Middle frontal gyrus (tissue), 1 donor: ENCODE measurements around the gene C22orf31.

Experiments
- DNase-seq: peaks from one replicate; pipeline ENCODE4 v3.0.0-alpha.2; 2015; ENCODE audit warnings: low spot score; ENCODE audit errors: extremely low spot score

C22orf31 gene

DNA sequence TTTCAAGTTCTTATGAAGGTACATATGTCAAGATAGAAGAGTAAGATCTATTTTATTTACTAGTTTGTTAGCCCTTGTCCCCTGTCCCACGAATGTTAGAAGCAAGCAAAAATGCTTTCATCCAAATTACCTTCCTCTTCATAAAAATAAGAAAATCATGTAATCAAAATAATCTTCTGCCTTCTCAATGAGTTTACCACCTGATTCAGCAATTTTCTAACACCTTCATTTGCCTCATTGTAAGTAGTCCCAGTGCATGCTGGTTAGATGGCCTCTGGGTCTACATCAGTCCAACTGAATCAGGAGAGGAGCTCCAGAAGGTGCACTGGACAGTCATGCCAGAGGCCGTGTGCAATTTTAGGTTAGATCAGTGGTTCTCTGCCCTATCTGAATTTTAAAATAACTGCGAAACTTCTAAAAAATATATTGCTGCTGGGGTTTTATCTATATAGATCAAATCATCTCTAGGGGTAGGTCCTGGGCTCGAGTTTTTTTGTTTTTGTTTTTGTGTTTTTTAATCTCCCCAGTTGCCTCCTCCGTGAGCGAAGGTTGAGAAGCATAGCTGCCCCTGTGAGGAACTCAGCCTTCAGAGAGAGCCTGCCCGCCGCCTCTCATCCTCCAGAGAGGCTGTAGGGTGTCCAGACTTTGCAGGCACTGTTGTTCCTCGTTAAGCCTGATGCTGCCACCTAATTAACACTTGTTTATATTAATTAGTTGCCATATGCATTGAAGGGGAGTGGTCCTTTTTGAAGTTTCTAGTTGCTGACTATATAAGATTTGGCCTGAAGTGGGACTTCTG is 32.2 kb downstream of the C22orf31 start:
- DNase-seq = no peak

DNA sequence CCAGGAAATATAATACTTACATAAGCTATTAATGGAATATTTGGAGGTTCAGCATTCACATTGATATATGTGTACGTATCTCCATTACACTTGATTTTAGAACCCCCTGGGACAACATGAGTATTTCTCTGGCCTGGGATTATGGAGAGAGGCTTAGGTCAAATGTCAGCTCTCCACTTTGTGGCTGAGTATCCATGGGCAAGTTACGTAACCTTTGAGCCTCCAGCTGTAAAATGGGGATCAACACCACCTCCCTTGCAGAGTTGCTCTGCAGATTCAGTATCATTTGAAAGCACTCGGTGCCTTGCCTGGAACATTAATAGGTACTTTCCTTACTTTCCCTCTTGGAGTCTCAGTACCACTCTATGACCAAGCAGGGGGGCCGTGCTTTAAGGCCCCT is 33.2 kb downstream of the C22orf31 start:
- no peak for DNase-seq

DNA sequence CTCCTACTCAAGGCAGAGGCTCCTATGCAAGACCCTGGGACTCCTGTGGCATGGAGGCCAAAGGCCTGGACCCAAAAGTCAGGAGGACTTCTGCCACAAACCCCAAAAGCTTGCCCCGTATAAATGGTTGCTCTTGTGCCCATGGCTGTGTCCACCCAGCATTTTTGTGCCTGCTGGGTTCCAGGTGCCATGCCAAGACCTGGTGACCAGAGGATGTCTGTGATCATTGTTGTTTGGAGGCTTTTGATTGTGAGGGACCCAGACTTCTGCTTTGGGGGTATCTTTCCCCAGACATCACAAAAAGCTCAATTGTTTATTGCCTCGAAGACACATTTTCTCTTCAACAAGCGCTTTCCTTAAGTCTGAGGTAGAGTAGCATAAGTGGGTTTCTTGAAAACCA is 35.1 kb downstream of the C22orf31 start:
- no peak for DNase-seq

DNA sequence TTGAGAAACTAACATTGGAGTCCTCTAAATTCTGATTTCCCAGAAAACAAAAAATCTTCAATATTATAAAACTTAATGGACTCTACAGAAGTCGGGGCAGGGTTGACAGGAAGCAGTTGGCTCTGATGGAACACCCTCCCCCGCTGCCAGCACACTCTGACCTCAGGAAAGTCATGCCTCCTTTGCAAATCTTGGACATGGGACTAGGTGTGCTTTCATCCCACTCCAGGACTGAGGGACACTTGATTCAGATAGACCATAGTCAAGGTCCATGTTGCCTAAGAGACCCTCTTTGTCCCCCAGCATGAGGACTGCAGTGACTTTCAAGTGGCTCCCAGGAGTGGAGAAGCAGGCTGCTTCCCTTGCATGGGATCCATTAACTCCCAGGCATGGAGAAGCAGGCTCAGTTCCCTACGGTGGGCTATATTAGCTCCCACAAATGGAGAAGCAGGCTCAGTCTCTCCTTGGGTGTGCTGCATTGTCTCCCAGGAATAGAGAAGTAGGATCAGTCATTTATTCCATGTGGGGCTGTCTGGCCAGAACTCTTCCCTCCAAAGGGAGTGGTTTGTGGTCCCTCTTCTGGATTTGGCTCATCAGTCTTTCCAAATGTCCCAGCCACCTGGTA is 38.3 kb downstream of the C22orf31 start:
- DNase-seq = no peak

DNA sequence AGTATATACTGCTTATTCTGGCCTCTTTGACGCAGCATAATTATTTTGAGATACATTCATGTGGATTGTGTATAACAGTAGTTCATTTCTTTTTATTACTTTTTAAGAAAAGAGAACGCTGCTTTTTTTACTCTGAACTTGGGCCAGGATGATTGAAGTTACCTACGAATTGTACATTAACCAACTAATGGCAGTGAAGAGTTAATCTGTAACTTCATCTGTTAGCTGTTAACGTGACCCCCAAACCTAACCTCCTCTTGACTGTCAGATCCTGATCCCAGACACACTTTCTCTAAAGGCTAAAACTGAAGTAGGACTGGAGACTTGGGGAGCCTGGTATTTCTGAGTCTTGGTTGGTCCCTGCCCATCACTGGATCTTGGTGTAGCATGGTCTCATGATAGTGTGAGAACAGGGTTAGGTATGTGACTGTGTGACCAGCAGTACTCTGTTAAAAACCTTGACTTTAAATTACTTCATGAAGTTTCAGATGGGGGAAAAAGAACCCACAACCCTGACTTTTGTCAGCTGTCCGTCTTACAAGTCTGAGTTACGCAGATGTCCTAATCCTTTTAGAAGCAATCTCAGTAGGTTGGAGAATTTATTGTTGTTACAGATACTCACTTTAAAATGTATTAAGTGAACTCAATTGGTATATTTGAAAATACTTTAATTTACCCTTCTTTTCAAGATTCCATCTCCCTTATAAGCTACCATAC is 39.4 kb downstream of the C22orf31 start:
- no peak for DNase-seq

DNA sequence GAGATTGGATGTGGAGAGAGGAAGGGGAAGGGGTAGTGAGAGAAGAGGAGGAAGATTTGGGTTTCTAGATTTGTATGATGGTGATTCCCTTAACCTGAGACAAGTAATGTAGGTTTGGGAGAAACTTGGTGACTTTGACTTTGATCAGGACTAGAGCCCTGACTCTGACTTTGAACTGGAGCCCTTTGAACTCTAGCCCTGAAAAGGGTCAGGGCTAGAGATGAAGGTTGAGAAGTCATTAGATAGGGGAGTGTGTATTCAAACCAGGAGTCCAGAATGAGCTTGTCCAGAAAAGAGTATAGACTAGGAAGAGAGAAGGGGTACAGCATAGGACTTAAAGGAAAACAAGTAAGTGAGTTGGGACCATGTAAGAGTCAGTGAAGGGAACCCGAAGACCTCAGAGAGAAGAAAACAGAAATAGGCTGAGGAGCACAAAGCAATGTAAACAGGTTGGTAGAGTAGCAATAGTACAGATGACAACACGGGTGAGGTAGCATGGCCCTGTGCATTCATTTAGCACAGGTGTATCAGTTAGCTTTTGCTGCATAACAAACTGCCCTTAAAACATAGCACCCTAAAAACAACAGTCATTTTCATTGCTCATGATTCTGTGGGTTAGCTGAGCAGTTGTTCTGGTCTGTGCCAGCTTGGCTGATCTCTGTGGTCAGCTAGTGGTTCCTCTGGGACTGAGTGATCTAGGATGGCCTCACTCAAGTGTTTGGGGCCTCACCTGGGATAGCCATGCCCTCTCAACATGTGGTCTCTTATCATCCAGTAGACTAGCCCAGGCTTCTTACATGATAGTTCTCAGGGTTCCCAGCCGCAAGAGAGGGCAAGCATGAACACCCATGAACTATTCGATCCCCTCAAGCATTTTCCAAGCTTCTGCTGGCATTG is 43.1 kb downstream of the C22orf31 start:
- no peak for DNase-seq

DNA sequence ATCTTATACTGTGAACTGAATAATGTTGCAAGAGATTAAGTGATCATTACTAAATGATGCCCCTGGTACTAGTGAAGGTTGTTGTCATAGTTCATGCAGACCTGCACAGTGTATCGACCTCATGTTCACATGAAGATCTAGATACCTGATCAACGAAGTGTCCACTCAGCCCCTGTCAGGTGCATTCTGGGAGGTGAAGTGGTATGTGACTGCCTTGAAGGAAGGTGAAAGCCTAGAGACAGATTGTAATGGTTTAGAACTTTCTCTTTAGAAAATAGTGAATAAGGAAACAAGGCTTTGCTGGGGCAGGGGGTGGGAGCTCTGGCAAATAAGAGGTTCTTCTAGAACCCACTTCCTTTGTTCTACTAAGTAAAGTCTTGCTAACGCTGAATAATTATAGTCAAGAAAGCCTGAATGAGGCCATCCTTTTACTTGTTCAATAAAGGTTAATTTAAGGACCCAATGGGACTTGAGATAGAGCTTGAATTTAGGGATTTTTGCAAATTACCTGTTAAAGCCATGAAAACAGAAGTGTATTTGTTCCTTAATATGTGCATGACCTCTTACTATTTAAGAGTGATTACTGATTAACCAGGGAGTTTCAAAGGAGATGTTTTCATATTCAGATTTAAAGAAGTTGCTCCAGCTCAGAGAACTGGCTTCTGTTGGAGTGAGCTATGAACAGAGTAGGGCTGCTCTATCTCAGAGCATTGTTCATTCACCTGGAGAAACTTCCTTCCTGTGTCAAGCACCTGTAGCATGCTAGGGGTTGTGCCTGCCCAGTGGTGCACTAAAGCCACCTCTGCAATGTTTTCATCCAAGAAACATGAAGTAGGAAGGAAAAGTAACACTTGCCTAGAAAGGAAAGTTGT is 45.3 kb downstream of the C22orf31 start:
- no peak for DNase-seq

DNA sequence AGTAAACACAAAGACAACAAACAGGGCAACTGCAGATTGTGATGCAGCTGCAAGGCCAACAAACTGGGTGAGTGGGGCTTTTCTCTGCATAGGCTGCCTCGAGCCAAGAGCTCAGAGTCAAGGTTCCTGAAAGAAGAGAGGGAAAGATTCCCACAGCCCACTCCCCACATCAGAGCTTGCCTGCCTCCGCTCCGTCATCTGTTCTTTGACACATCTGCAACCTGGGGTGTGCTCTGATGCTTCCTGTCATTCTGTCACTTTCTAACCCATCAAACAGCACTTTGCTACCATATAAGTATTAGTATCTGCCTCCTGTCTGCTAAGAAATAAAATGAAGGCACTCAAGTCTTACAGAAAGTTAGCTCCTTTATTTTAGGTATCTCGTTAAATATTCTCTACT is 46.9 kb downstream of the C22orf31 start:
- no peak for DNase-seq

DNA sequence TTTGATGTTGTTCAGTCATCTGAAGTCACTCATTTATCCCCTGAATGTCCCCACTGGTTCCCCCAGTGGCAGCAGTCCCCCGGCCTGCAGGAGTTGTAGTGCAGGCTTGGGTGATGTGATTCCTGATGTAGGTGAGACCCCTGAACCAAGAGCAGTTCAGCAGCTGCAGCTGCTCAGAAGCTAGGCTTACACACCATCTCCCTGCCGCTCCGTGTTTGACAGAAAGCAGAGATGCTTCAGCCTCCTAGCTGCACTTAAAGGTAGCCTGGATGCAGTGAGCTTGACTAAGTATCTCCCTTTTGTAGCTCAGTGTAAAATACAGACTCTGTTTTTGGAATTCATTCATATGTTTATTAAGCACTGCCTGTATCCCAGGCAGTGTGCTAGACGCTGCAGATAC is 47.3 kb downstream of the C22orf31 start:
- DNase-seq = no peak

DNA sequence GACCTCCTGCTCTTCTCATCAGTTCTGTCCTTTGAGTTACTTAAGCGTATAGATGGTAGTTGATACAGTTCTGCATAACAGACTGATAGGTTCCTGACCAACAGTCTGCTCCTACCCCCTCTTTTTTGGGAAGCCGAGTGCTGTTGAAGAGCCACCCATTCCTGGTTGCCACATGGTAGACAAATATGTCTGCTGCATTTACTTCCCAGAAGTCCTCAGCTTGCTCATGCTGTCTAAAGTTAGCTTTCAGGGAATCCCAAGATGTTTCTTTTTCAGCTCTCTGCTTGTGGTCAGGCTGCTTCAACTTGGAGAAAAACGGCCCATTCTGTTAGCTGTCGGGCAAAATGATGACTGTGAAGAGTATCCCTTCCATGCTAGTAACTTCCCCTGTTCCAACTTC is 48.7 kb downstream of the C22orf31 start:
- DNase-seq = no peak

DNA sequence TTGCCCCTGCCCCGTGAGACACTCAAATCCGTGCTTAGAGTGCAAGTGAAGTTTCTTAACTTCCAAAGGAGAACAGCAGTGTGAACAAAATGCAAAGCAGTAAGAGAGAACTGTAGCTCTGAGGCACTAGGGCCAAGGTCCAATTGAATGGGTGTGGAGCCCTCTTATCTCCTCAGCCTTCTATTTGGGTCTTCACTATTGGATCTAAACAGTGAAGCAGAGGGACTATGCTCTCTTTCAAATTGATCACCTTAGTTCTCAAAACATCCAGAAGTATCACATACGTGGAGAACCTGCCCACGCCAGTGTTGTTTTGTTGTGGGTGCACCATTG is 49.6 kb downstream of the C22orf31 start:
- no peak for DNase-seq

DNA sequence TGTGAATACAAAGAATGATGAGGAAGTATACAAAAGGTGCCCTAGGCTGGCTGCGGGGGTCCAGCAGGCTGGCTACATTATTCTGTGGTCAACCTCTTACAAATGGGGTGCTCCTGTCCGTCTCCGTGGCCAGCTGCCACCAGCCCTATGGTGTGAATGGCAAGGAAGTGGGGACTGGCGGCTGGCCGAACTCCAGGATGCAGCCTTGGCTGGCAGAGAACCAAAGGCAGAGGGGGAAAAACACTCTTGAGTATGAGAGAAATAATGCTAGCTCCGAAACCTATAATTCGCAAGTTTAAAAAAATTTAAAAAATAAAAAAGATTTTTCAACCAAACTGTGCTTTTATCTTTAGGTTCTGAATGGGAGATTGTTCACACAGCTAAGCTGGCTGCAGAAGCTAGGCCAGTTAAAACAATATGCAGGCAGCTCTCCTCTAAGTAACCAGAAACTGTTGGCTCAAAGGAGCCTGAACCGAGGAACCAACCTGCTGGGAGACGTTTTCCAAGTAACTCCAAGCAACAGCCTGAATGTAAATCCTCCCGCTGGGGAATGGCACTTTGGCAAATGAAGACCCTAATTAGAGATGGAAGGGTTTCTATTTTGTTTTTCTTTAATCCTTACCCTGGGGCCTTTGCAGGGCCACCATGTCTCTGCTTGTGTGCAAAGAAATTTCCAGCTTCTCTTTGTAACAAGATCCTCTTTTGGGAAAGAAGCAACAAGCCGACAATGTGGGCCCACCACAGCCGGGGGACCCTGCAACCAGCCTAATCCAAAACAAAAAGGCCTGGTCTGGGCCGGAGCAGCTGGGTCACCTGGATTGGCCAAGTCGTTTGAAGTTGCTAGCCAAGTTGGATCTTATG is 50.2 kb downstream of the C22orf31 start:
- DNase-seq = peak; percentile 17

DNA sequence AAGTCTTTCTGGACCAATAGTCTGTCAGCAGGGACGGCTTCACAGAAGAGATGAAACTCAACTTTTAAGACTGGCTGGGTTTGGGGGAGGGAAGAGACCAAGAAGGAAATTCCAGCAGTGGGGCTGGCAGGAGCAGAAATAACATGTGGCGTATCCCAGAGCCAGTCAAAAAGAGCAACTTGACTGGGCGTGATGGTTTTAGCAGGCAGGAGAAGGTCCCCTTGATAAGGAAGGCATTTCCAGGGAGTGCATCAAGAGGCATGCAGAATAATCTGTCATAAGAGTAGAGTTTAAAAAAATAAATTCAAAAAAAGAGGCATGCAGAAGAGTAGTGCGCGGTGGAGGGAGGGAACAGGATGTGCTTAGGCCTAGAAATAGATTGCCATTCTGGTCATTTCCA is 52.5 kb downstream of the C22orf31 start:
- DNase-seq = no peak
